ENCODE measurements around the gene KLRC4. TPM values are rescaled to one million over a fixed set of nuclear protein-coding genes. Genes with fewer than 3 reads are reported as not detected.

Gene KLRC4, protein sequence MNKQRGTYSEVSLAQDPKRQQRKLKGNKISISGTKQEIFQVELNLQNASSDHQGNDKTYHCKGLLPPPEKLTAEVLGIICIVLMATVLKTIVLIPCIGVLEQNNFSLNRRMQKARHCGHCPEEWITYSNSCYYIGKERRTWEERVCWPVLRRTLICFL
- total RNA-seq, result 10 to 100 TPM in 3 of 7 donors, 1 to 10 TPM in 4; 4.1 to 14.6 (median 6.7) TPM
- polyA plus RNA-seq, result under 1 TPM; 0.22 to 0.52 (median 0.28) TPM
- long read RNA-seq, donor 1, result 0 reads
- long read RNA-seq, donor 2, result 0 reads

DNA sequence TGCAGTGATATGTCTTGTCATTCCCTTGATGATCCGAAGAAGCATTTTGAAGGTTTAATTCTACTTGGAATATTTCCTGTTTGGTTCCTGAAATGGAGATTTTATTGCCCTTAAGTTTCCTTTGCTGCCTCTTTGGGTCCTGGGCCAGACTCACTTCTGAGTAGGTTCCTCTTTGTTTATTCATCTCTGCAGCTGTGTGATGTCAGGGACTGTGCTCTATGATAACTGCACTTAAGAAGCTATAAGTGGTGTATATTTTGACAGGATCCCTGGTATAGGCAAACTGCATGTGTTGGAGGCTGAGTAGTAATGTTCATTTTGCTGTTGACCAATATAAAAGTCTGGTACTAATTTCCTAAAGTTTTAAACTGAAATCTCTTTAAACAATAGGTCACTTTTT, at the start of gene KLRC4:
TSS of gene KLRC4 (minus strand) at position 366 of the 400 bp plus-strand sequence. CDS start at position 184, 182 bp downstream.
- whole genome bisulfite sequencing, 5 donors, result 0 to 30% (median 8%) methylated on average over 1 of the region's 1 CpG
- H3K9me3 ChIP-seq, result peaks cover 0 to 7% (median 0%) of the 10 kb centered on the region in 8 donors
- TF ChIP-seq POLR2A (IDR thresholded peaks at IDR 0.05) (no peak), POLR2AphosphoS5 (IDR thresholded peaks at IDR 0.05) (no peak)
- H3K4me3 ChIP-seq, result peak within 1 kb of the TSS in 4 of 8 donors; percentile 3 to 56 (median 16)
- H3K4me1 ChIP-seq, result no peaks in the 10 kb centered on the region
- intact Hi-C loops (cut with DNase I; ENCODE audit: low total_unique reads), result no loop called here
- H3K27ac ChIP-seq, result peak within 1 kb of the TSS in 4 of 8 donors; percentile 0 to 70 (median 34)
- peaks cover 0 to 5% (median 0%) of the 10 kb centered on the region in 7 donors for H3K27me3 ChIP-seq (replicated peaks in 1 of 7)
- no peak for DNase-seq
- H3K36me3 ChIP-seq, result no peaks in the 10 kb centered on the region

DNA sequence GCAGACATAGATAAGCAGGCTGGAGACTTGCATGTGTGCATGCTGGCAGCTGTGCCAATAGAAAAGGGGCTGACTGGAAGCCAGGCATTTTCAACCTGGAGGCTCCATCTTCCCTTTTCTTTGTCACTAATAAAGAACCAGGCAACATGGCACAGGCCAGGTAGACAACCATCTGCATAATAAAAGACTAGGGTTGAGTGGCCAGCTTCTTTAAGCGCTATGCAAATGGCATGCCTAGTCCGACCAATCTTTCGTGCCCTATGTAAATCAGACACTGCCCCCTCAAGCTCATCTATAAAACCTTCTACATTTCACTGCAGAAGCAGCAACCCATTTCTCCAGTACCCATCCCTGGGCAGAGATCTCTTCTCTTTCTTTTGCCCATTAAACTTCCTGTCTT, 48.2 kb upstream of the KLRC4 start:
- Histone ChIP-seq H3K9me3 (peaks cover 6 to 55% (median 39%) of the 10 kb centered on the region in 8 donors), H3K36me3 (no peaks in the 10 kb centered on the region), H3K27ac (no peak overlapping the region), H3K4me3 (no peak overlapping the region), H3K27me3 (replicated peaks in 1 of 7) (no peaks in the 10 kb centered on the region), H3K4me1 (no peaks in the 10 kb centered on the region)
- TF ChIP-seq POLR2AphosphoS5 (IDR thresholded peaks at IDR 0.05), result no peak
- no peak for TF ChIP-seq POLR2A (IDR thresholded peaks at IDR 0.05)
- TF ChIP-seq, protein P1, sequence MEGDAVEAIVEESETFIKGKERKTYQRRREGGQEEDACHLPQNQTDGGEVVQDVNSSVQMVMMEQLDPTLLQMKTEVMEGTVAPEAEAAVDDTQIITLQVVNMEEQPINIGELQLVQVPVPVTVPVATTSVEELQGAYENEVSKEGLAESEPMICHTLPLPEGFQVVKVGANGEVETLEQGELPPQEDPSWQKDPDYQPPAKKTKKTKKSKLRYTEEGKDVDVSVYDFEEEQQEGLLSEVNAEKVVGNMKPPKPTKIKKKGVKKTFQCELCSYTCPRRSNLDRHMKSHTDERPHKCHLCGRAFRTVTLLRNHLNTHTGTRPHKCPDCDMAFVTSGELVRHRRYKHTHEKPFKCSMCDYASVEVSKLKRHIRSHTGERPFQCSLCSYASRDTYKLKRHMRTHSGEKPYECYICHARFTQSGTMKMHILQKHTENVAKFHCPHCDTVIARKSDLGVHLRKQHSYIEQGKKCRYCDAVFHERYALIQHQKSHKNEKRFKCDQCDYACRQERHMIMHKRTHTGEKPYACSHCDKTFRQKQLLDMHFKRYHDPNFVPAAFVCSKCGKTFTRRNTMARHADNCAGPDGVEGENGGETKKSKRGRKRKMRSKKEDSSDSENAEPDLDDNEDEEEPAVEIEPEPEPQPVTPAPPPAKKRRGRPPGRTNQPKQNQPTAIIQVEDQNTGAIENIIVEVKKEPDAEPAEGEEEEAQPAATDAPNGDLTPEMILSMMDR (IDR thresholded peaks at IDR 0.05 in 8 of 11, conservative IDR thresholded peaks at IDR 0.05 in 3 of 11), result no peak
- peak; percentile 32 for DNase-seq
- intact Hi-C loops (cut with DNase I; ENCODE audit: low total_unique reads), result no loop called here
- WGBS, 5 donors, result 91 to 99% (median 94%) methylated on average over 3 of the region's 3 CpGs

DNA sequence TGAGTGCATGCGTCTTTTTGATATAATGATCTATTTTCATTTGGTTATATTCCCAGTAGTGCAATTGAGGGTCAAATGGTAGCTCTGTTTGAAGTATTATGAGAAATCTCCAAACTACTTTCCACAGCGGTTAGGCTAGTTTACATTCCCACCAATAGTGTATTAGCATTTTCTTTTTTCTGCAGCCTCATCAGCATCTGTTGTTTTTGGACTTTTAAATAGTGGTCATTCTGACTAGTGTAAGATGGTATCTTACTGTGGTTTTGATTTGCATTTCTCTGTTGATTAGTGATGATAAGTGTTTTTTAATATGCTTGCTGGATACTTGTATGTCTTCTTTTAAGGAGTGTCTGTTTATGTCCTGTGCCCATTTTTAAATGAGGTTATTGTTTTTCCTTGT, 47.3 kb upstream of the KLRC4 start:
- TF ChIP-seq POLR2A (IDR thresholded peaks at IDR 0.05) (no peak), POLR2AphosphoS5 (IDR thresholded peaks at IDR 0.05) (no peak)
- TF ChIP-seq, protein P1 (IDR thresholded peaks at IDR 0.05 in 8 of 11, conservative IDR thresholded peaks at IDR 0.05 in 3 of 11), result no peak
- no peaks in the 10 kb centered on the region for H3K27me3 ChIP-seq (replicated peaks in 1 of 7)
- 88 to 99% (median 97%) methylated on average over 2 of the region's 2 CpGs for WGBS, 5 donors
- H3K4me3 ChIP-seq, result no peak overlapping the region
- no peak overlapping the region for H3K27ac ChIP-seq
- no peak for DNase-seq
- H3K4me1 ChIP-seq, result no peaks in the 10 kb centered on the region
- peaks cover 6 to 55% (median 39%) of the 10 kb centered on the region in 8 donors for H3K9me3 ChIP-seq
- intact Hi-C loops (cut with DNase I; ENCODE audit: low total_unique reads), result no loop called here
- H3K36me3 ChIP-seq, result no peaks in the 10 kb centered on the region

DNA sequence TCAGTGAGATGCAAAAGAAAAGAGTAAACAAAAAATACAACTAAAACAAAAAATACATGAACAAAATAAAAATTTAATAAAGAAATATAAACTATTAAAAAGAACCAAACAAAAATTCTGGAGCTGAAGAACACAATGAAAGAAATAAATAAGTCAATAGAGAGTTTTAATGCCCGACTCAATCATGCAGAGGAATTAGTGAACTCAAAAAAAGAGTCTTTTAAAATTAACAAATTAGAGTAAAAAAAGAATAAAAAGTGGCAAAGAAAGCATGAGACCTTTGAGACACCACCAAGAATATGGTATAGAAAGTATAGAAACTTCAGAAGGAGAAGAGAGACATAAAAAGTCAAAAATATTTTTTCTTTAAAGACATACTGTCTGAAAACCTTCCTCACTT, 46.2 kb upstream of the KLRC4 start:
- H3K27ac ChIP-seq, result no peak overlapping the region
- no peaks in the 10 kb centered on the region for H3K36me3 ChIP-seq
- peaks cover 6 to 55% (median 39%) of the 10 kb centered on the region in 8 donors for H3K9me3 ChIP-seq
- no peaks in the 10 kb centered on the region for H3K27me3 ChIP-seq (replicated peaks in 1 of 7)
- H3K4me3 ChIP-seq, result no peak overlapping the region
- DNase-seq, result no peak
- H3K4me1 ChIP-seq, result no peaks in the 10 kb centered on the region
- WGBS, 5 donors, result 78 to 96% (median 90%) methylated on average over 1 of the region's 1 CpG
- TF ChIP-seq, protein P1 (IDR thresholded peaks at IDR 0.05 in 8 of 11, conservative IDR thresholded peaks at IDR 0.05 in 3 of 11), result no peak
- no peak for TF ChIP-seq POLR2AphosphoS5 (IDR thresholded peaks at IDR 0.05)
- TF ChIP-seq POLR2A (IDR thresholded peaks at IDR 0.05), result no peak
- intact Hi-C loops (cut with DNase I; ENCODE audit: low total_unique reads), result no loop called here
